ENCODE measurements around the gene ENKUR. TPM values are rescaled to one million over a fixed set of nuclear protein-coding genes. Genes with fewer than 3 reads are reported as not detected.

The ENKUR gene
- total RNA-seq, 1 donor: not detected

DNA sequence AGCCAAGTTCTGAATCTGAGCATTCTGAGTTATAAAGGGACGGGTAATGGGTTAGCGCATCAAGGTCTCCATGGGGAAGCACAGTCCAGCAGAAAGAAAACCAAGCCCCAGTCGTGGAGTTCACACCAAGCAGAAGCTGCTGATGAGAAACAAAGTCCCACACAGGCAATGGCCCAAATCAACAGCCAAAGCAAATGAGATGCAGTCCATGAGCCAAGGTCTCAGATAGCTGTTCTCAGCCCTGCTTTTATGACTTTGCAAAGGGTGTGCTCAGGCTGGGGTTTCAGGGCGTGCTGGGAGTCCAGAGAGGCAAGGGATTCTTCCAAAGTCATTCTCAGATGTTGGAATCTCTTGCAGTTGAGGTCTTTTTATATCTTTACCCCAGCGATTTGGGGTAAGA is 32.5 kb upstream of the ENKUR start:
- Histone ChIP-seq H4K20me1 (ENCODE audit: insufficient read depth, low read length) (no peaks in the 10 kb centered on the region), H2AFZ (ENCODE audit: low read length) (no peak overlapping the region), H3K4me1 (ENCODE audit: insufficient read depth, low read length) (peaks cover 15% of the 10 kb centered on the region), H3K27me3 (ENCODE audit: insufficient read depth, low read length) (peaks cover 12% of the 10 kb centered on the region), H3K36me3 (ENCODE audit: insufficient read depth, low read length) (no peaks in the 10 kb centered on the region), H3K4me2 (ENCODE audit: insufficient read depth, low read length) (peak overlapping the region; percentile 12), H3K9me3 (ENCODE audit: low read depth, low read length) (no peaks in the 10 kb centered on the region), H3K79me2 (ENCODE audit: insufficient read depth, low read length) (no peaks in the 10 kb centered on the region), H3K4me3 (ENCODE audit: insufficient read depth, low read length) (no peak overlapping the region), H3K27ac (ENCODE audit: low read depth, low read length) (no peak overlapping the region)
- DNase-seq (ENCODE audit: insufficient read length, low spot score, missing footprints): peak; percentile 32
- no peak for TF ChIP-seq CTCF (IDR thresholded peaks at IDR 0.05; ENCODE audit: extremely low read depth, low read depth, low read length)

DNA sequence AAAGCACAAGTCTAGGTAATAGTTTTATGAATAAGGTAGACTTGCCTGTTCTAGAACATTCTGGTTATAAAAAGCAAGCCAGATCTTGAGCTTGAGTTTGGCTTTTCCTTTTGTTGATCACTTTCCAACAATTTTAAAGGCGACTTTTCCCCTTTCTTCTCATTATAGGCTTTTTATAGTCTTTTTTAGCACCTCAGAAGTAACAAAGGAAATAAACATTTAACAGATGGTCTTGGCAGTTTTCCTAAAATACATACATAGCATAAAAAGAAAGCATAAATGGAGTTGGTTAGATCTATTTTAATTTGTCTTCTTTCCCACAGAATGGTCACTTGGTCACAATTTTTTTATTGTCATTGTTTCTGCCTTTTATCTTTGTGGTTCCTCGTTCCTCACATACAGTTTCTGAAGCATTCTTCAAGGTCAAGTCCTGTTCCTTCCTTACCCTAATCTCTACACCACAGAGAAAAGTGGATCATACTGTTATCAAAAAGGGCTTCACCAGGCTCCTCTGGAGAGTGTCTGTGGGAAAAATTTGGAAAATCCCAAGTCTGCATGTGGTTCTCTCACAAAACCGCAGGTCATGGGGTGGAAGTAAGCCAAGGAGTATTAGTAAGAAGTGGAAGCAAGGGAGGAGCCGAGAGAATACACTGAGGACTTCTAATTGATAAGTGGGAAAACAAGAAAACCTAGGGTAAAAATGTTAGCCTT is 31.8 kb upstream of the ENKUR start:
- no peaks in the 10 kb centered on the region for H3K9me3 ChIP-seq (ENCODE audit: low read depth, low read length)
- H3K27ac ChIP-seq (ENCODE audit: low read depth, low read length): no peak overlapping the region
- H3K4me2 ChIP-seq (ENCODE audit: insufficient read depth, low read length): peak overlapping the region; percentile 12
- TF ChIP-seq CTCF (IDR thresholded peaks at IDR 0.05; ENCODE audit: extremely low read depth, low read depth, low read length): no peak
- no peaks in the 10 kb centered on the region for H4K20me1 ChIP-seq (ENCODE audit: insufficient read depth, low read length)
- DNase-seq (ENCODE audit: insufficient read length, low spot score, missing footprints): no peak
- no peaks in the 10 kb centered on the region for H3K36me3 ChIP-seq (ENCODE audit: insufficient read depth, low read length)
- peaks cover 15% of the 10 kb centered on the region for H3K4me1 ChIP-seq (ENCODE audit: insufficient read depth, low read length)
- H3K4me3 ChIP-seq (ENCODE audit: insufficient read depth, low read length): no peak overlapping the region
- no peak overlapping the region for H2AFZ ChIP-seq (ENCODE audit: low read length)
- H3K27me3 ChIP-seq (ENCODE audit: insufficient read depth, low read length): peaks cover 12% of the 10 kb centered on the region
- no peaks in the 10 kb centered on the region for H3K79me2 ChIP-seq (ENCODE audit: insufficient read depth, low read length)

DNA sequence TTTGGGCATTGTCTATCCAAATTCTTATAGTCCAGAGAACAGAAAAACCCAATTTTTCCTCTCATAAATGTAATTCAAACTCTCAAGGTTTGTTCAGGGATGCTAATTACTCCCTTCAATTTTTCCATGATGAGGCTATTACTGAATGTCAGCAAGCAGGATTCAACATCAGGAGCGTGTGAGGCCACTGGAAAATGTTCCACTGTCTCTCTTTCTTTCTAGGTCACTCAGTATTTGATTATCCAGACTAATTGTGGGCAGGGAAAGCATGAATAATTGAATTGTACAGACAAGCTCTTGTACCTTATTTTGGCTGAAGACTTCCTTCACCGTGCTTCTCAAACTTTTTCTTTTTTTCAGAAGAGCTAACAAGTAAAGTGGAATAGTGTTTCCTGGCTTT is 31.1 kb upstream of the ENKUR start:
- no peaks in the 10 kb centered on the region for H4K20me1 ChIP-seq (ENCODE audit: insufficient read depth, low read length)
- DNase-seq (ENCODE audit: insufficient read length, low spot score, missing footprints): no peak
- no peak overlapping the region for H3K27ac ChIP-seq (ENCODE audit: low read depth, low read length)
- H3K4me1 ChIP-seq (ENCODE audit: insufficient read depth, low read length): peaks cover 15% of the 10 kb centered on the region
- no peaks in the 10 kb centered on the region for H3K79me2 ChIP-seq (ENCODE audit: insufficient read depth, low read length)
- H3K4me3 ChIP-seq (ENCODE audit: insufficient read depth, low read length): no peak overlapping the region
- no peak overlapping the region for H2AFZ ChIP-seq (ENCODE audit: low read length)
- no peaks in the 10 kb centered on the region for H3K36me3 ChIP-seq (ENCODE audit: insufficient read depth, low read length)
- peaks cover 12% of the 10 kb centered on the region for H3K27me3 ChIP-seq (ENCODE audit: insufficient read depth, low read length)
- H3K4me2 ChIP-seq (ENCODE audit: insufficient read depth, low read length): no peak overlapping the region
- no peak for TF ChIP-seq CTCF (IDR thresholded peaks at IDR 0.05; ENCODE audit: extremely low read depth, low read depth, low read length)
- H3K9me3 ChIP-seq (ENCODE audit: low read depth, low read length): no peaks in the 10 kb centered on the region

- Histone ChIP-seq H3K79me2 (ENCODE audit: insufficient read depth, low read length) (no peaks in the 10 kb centered on the region), H3K36me3 (ENCODE audit: insufficient read depth, low read length) (no peaks in the 10 kb centered on the region), H2AFZ (ENCODE audit: low read length) (no peak overlapping the region), H3K27ac (ENCODE audit: low read depth, low read length) (no peak overlapping the region), H3K4me1 (ENCODE audit: insufficient read depth, low read length) (peaks cover 15% of the 10 kb centered on the region), H3K4me3 (ENCODE audit: insufficient read depth, low read length) (no peak overlapping the region), H3K27me3 (ENCODE audit: insufficient read depth, low read length) (peaks cover 12% of the 10 kb centered on the region), H4K20me1 (ENCODE audit: insufficient read depth, low read length) (no peaks in the 10 kb centered on the region), H3K9me3 (ENCODE audit: low read depth, low read length) (no peaks in the 10 kb centered on the region), H3K4me2 (ENCODE audit: insufficient read depth, low read length) (no peak overlapping the region)
- DNase-seq (ENCODE audit: insufficient read length, low spot score, missing footprints): no peak
- TF ChIP-seq CTCF (IDR thresholded peaks at IDR 0.05; ENCODE audit: extremely low read depth, low read depth, low read length): no peak
Measured at GRCh38 chr10:25046641-25047040, 30.7 kb upstream of the ENKUR start.
